Stimulated activated CD4-positive, alpha-beta T cell treated with anti-CD3 and anti-CD28 coated beads, Interleukin-1b, Interleukin-23, amount 100 ng/mL, for 48 hours (primary cell): ENCODE data around the gene KSR2.
"Not testable (repeated sequence)": the region's sequence is repeated elsewhere in the genome, so short reads cannot be mapped to it uniquely, and the experiment has no call there.

Source experiments
- DNase-seq: peaks from one replicate; pipeline ENCODE4 v3.0.0-alpha.2; 2020

The KSR2 gene

DNA sequence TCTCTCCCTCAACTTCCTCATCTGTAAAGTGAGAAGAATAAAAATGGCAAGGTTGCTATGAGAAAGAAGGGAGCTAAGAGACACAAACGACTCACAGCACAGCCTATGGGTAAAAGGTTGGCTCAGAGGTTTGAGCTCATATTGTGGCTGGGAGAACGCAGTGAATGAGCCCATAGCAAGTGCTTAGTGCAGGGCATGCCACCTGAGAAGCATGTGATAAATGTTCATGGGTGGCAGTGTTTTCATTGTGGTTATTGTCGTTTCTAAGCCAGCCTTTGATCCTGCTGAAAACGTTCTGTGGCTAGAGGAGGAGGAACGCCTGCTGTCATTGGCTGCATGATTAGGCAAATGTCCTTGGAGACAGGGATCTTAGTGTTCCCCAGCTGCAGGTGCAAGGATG is 150.4 kb downstream of the KSR2 start:
- no peak for DNase-seq

DNA sequence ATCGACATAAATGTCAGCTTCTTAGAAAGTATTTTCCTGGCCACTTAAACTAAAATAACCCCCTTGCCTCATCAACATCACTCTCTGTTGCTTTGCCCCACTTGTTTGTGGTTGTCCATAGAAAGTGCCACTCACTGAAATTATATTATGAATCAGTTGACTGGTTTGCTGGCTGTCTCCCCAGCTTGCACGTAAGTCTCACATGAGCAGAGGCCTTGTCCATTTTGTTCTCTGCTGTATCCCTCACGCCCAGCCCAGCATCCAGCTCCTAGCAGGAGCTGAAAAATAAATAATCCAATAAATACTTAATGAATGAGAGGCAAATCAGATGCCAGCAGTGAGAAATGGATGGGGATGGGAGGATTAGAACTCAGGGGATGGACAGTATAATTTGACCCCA is 159.3 kb downstream of the KSR2 start:
- DNase-seq = no peak

- DNase-seq = no peak
Observed at GRCh38 chr12:117807946-117808345, 160.8 kb downstream of the KSR2 start.

GRCh38 chr12:117807355-117807754 is 161.4 kb downstream of the KSR2 start:
- no peak for DNase-seq

DNA sequence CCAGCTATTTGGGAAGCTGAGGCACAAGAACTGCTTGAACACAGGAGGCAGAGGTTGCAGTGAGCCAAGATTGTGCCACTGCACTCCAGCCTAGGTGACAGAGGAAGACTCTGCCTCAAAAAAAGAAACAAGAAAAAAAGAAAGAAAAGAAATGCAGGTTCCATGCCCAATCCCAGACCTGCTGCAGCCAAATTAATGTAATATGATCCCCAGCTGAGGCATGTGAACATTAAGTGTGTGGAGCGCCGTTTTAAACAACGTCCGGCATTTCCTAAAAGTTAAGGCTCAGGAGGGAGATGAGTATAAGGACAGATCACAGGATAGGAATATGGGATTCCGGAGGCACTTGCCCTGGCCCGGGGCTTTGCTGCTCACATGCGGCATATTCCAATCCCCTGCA is 162.9 kb downstream of the KSR2 start:
- no peak for DNase-seq

GRCh38 chr12:117803001-117803400 is 165.8 kb downstream of the KSR2 start:
- DNase-seq = no peak

- DNase-seq = not testable (repeated sequence)
Observed at GRCh38 chr12:117800711-117801110, 168.1 kb downstream of the KSR2 start.

DNA sequence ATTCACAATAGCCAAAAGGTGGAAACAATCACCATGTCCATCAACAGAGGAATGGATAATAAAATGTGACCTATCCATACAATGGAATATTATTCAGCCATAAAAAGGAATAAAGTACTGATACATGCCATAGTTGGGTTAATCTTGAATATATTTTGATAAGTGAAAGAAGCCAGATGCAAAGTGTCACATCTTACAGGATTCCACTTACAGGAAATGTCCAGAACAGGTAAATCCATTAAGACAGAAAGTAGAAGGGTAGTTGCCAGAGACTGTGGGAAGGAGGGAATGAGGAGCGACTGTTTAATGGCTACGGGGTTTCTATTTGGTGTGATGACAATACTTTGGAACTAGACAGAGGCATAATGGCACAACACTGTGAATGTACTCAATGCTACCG is 171.6 kb downstream of the KSR2 start:
- no peak for DNase-seq

- DNase-seq = no peak
Observed at GRCh38 chr12:117792877-117793424, 175.8 kb downstream of the KSR2 start.

DNA sequence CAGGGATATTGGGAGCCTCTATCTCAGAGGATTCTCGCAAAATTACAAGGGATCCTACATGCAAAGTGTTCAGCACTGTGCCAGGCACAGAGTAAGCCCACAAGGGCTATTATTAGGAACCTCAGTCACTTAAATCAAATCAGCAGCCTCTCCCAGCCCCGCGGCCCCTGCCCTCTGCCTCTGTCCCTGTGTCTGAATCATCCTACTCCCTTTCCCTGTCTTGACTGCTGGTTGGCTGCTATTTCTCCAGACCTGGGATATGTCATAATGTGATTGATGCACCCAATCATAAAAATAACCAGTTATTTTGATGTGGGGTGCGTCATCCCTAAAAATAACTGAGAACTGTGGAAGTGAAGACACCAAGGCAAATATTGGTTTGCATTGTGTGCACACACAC is 176.3 kb downstream of the KSR2 start:
- no peak for DNase-seq

DNA sequence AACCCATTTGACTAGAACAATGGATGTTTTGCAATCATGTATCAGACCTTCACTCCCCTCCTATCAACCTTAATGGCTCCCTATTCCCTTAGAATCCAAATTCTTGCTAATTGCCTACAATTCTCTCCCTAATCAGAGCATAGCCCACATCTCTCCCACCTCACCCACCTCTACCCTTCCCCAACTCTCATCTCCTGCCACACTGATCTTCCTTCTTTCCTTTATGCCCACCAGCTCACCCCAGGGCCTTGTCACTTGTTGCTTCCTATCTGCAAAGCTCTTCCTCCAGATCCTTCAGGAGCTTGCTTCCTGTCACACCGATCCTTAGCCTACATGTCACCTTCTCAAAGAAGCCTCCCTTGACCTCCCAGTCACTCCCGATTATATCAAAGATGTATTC is 177.8 kb downstream of the KSR2 start:
- no peak for DNase-seq

- DNase-seq = no peak
Observed at GRCh38 chr12:117790198-117790597, 178.6 kb downstream of the KSR2 start.

DNA sequence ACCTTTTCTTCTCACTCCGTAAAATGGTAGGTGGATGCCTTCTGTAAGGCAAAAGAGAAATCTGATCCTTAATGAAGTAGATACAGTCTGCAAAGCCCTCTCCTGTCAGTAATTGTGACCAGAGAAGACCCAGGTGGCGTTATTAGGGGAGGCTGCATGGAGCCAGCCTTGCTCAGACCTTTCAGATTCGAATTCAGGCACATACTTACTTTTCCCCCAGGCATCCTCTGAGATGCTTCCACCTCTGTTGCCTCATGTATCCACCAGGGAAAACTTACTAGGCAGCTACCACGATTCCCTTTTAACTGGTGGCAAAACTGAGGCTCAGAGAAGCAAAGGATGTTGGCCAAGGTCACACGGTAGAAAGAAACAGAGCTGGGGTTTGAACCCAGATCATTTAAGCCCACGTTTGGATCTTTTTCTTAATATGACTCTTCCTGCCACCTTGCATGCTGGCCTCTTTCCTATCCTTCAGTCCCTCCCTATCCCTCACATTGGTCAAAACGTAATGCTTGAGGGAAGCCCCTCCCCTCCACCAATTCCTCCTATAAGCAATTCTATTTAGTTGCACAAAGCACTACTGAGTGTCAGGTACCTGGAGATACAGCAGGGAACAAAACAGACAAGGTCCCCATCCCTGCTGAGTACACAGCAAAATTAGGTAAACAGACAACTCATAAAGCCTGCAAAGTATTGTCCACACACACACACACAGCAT is 179.4 kb downstream of the KSR2 start:
- DNase-seq = no peak

GRCh38 chr12:117778656-117779055 is 190.1 kb downstream of the KSR2 start:
- DNase-seq = no peak

DNA sequence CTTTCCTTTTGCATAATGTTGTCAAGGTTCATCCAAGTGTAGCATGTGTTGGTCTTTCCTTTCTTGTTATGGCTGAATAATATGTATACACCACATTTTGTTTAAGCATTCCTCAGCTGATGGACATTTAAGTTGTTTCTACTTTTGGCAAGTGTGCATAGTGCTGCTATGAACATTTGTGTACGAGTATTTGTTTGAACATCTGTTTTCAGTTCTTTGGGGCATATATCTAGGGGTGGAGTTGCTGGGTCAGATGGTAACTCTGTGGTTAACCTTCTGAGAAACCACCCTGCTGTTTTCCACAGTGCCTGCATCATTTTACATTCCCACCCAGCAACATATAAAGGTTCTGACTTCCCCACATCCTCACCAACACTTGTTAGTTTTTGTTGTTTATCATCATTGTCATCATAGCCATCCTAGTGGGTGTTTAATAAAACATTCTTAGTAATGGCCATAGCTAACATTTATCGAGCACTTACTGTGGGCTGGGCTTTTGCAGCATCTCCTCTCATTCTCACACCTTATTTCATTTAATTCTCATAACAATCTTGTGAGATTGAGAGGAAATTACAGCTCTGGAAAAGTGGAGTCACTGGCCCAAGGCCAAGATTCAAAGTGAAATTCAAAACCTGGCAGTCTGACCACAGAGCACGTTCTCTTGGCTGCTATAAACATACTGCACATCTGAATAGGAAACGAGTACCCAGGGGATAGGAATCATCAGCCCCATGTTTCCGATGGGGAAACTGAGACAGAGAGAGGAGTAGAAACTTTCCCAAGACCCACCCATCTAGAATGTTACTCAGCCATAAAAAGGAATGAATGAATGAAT is 193.6 kb downstream of the KSR2 start:
- no peak for DNase-seq

GRCh38 chr12:117768860-117769259 is 199.9 kb downstream of the KSR2 start:
- DNase-seq = no peak

DNA sequence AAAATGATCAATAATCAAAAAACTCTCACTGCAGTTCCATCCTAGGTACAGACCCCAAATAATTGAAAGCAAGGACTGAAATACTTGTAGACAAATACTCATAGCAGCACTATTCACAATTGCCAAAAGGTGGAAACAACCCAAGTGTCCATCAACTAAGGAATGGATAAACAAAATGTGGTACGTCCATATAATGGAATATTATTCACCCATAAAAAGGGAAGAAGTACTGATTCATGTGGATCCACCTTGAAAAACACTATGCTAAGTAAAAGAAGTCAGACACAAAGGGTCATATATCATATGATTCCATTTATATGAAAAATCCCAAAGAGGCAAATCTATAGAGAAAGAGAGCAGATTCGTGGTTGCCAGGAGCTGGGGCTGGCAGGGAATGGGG is 202.8 kb downstream of the KSR2 start:
- DNase-seq = no peak

- DNase-seq = no peak
Observed at GRCh38 chr12:117762143-117762542, 206.6 kb downstream of the KSR2 start.

GRCh38 chr12:117761528-117762100 is 207.2 kb downstream of the KSR2 start:
- no peak for DNase-seq

DNA sequence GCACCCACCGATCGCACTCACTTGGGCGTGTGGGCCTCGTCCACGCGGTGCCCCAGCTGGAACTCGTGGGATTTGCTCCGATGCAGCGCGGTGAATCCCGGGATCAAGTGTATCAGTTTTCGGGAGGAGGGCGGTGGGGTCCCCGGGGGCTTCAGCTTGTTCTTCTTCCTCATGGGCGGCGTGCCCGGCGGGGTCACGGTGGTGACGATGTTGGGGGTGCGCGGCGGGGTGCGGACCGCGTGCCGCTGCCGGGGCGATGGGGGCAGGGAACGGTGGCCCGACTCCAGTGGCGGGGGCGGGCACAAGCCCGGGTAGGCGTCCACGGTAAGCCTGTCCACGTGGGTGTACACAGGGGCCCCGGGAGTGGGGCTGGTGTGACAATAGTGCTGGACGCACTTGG is 207.8 kb downstream of the KSR2 start:
- no peak for DNase-seq

DNA sequence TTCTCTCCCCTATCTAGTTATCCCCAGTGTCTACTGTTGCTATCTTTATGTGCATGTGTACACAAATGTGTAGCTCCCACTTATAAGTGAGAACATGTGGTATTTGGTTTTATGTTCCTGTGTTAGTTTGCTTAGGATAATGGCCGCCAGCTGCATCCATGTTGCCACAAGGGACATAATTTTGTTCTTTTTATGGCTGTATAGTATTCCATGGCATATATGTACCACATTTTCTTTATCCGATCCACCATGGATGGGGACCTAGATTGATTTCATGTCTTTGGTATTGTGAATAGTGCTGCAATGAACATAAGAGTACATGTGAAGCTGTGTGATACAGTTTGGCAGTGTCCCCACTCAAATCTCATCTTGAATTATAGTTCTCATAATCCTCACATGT is 218.1 kb downstream of the KSR2 start:
- no peak for DNase-seq

- no peak for DNase-seq
Observed at GRCh38 chr12:117749431-117749830, 219.4 kb downstream of the KSR2 start.

- DNase-seq = not testable (repeated sequence)
Observed at GRCh38 chr12:117746358-117746757, 222.4 kb downstream of the KSR2 start.

- no peak for DNase-seq
Observed at GRCh38 chr12:117744418-117744817, 224.4 kb downstream of the KSR2 start.
